Measurements from ENCODE around the gene ZFPM1. TPM values are rescaled to one million over a fixed set of nuclear protein-coding genes. Genes with fewer than 3 reads are reported as not detected.

The ZFPM1 gene
- total RNA-seq, 3 donors from 2014 or later = 0.32 to 2.9 (median 2.3) TPM

DNA sequence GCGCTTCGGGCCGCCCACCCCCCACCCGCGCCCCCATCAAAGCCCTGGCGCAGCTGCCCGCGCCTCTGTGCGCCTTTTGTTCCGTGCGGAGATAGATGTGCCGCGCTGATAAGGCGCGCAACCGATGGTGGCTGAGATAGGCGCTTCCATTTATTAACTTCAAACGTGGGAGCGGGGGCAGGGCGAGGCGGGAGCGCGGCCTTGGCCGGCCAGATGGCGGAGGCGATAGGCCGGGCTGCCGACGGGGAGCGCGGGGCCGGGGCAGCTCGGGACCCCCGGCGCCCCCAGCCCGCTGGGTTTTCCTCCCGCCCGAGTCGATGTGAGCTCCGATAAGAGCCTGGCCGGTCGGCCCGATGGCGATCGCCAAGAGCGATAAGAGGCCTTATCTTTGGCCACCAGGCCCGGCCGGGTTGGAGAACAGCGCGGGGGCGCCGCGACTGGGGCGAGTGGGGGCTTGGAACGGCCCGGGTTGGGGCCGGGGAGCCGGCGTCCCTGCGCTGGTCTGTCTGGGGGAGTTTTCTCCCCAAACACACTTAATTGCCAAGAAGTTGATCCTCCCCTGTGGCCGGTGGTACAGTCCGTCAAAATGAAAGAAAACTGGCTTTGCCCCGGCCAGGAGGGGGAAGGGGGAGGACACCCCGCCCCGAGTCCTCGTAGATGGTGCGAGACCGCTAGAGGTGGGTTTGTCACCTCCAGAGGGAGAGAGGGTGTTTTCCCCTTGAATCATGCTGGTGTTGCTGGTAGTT, 2.7 kb downstream of the ZFPM1 start:
- peak overlapping the region; percentile 68 to 69 for H3K27ac ChIP-seq
- peaks cover 10 to 18% of the 10 kb centered on the region in 2 donors for H3K4me1 ChIP-seq
- TF ChIP-seq, protein P1, sequence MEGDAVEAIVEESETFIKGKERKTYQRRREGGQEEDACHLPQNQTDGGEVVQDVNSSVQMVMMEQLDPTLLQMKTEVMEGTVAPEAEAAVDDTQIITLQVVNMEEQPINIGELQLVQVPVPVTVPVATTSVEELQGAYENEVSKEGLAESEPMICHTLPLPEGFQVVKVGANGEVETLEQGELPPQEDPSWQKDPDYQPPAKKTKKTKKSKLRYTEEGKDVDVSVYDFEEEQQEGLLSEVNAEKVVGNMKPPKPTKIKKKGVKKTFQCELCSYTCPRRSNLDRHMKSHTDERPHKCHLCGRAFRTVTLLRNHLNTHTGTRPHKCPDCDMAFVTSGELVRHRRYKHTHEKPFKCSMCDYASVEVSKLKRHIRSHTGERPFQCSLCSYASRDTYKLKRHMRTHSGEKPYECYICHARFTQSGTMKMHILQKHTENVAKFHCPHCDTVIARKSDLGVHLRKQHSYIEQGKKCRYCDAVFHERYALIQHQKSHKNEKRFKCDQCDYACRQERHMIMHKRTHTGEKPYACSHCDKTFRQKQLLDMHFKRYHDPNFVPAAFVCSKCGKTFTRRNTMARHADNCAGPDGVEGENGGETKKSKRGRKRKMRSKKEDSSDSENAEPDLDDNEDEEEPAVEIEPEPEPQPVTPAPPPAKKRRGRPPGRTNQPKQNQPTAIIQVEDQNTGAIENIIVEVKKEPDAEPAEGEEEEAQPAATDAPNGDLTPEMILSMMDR (IDR thresholded peaks at IDR 0.05) = no peak
- TF ChIP-seq POLR2AphosphoS5 (IDR thresholded peaks at IDR 0.05) = no peak
- peak overlapping the region; percentile 51 to 84 (median 65) for H3K4me3 ChIP-seq
- no peak for DNase-seq (ENCODE audit: low spot score in 2 of 2)
- no peaks in the 10 kb centered on the region for H3K36me3 ChIP-seq
- no peaks in the 10 kb centered on the region for H3K27me3 ChIP-seq
- intact Hi-C loops (cut with DNase I; ENCODE audit: low total_unique reads) = no loop called here
- no peaks in the 10 kb centered on the region for H3K9me3 ChIP-seq

DNA sequence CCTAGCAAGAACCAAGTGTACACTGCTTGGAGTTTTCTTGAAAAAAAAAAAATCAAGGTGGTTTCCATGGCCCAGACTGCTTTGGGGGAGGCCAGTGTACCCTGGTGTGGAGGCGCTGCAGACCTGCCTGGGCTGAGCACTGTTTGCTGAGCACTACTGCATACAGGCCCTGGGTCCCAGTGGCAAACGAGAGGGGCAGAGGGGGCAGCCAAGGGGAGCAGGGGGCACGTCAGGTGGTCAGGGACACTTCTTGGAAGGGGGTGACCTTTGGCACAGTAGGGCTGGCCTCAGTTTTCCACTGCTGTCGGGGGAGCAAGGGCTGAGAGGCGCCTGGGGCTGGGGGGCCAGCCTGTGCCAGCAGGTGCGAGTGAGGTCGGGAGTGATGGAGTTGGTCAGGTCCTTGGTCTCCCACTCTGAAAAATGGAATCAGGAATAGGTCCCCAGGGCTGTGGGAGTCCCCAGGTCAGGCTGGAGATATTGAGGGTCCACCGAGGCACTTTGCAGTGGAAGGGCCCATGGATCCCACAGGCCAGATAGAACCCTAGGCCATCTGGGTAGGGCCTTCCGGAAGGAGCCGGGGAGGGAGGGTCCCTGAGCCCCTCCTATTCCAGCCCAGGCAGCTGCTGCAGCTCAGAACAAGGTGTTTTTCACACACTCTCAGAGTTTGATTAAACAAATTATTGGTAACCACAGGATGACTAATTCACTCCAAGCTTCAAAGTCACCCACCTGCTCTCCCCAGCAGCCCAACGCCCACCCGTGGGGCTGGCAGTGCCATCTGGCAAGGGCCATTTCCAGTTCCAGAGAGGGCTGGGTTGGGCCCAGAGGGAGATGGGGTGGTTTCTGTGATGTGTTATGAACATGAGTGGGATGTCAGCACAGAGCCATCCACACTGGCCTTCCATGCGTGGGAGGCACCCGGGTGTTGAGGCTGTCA, 3.5 kb downstream of the ZFPM1 start:
- no peaks in the 10 kb centered on the region for H3K9me3 ChIP-seq
- peak overlapping the region; percentile 51 to 84 (median 65) for H3K4me3 ChIP-seq
- H3K36me3 ChIP-seq = no peaks in the 10 kb centered on the region
- H3K4me1 ChIP-seq = peaks cover 10 to 18% of the 10 kb centered on the region in 2 donors
- no peaks in the 10 kb centered on the region for H3K27me3 ChIP-seq
- TF ChIP-seq POLR2A (IDR thresholded peaks at IDR 0.05) (no peak), POLR2AphosphoS5 (IDR thresholded peaks at IDR 0.05) (no peak)
- TF ChIP-seq, protein P1 (IDR thresholded peaks at IDR 0.05) = no peak
- DNase-seq (ENCODE audit: low spot score in 2 of 2) = no peak
- no peak overlapping the region for H3K27ac ChIP-seq
- intact Hi-C loops (cut with DNase I; ENCODE audit: low total_unique reads) = no loop called here

DNA sequence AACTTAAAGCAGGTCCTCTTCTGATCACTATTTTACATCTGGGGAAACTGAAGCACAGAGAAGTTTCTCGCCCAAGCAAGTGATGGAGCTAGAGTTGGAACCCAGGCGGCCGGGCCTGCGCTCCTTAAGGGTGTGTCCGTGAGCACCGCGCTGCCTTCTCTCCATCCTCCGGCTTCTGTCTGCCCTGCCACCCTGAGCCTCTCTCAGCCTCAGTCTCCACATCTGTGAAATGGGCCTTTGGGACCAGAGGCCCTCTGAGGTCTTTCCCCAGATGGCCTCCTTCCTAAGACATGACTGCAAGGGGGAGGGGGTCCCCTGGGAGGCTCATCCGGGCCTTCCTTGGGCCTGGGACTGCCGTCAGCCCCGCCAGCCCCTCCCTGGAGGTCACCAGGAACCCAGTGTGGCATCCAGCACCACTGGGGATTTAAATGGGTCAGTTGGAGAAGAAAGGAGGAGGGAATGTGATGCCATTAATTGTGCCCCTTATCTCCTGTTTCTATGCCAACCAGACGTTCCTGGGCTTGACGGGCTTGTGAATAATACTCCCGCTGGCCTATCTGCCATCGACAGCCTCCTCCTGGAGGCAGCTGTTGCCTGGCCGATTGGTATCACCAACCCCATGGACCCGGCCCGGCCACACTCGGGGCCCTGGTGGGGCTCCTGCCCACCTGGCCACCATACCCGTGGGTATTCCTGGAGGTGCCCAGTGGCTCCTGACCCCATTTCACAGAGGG, 5.1 kb downstream of the ZFPM1 start:
- H3K36me3 ChIP-seq = no peaks in the 10 kb centered on the region
- H3K27ac ChIP-seq = no peak overlapping the region
- TF ChIP-seq, protein P1 (IDR thresholded peaks at IDR 0.05) = no peak
- TF ChIP-seq POLR2A (IDR thresholded peaks at IDR 0.05) (no peak), POLR2AphosphoS5 (IDR thresholded peaks at IDR 0.05) (no peak)
- peaks cover 10 to 18% of the 10 kb centered on the region in 2 donors for H3K4me1 ChIP-seq
- H3K9me3 ChIP-seq = no peaks in the 10 kb centered on the region
- no peak overlapping the region for H3K4me3 ChIP-seq
- intact Hi-C loops (cut with DNase I; ENCODE audit: low total_unique reads) = no loop called here
- DNase-seq (ENCODE audit: low spot score in 2 of 2) = no peak
- H3K27me3 ChIP-seq = no peaks in the 10 kb centered on the region

DNA sequence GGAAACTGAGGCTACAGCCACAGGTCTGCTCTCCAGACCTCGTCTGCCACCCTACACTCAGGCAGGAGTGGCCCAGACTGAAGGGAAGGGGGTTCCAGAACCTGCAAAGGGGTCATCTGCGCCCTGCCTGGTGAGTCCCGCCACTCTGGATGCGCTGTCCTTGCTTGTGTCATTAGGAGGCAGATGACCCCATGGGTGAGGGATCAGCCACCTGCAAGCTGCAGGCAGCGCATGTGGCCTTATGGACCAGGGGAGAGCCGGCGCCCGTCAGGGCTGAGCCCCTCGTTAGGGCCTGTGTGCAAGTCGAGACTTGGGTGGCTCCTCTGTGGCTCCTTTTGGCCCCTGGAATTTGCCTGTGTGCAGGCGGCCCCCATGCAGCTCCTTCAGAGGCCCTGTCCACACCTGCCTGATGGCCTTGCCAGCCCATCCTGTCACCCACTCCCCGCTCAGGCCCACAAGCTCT, 5.7 kb downstream of the ZFPM1 start:
- Histone ChIP-seq H3K27ac (no peak overlapping the region), H3K4me1 (peaks cover 10 to 18% of the 10 kb centered on the region in 2 donors), H3K36me3 (no peaks in the 10 kb centered on the region), H3K4me3 (no peak overlapping the region), H3K9me3 (no peaks in the 10 kb centered on the region), H3K27me3 (no peaks in the 10 kb centered on the region)
- intact Hi-C loops (cut with DNase I; ENCODE audit: low total_unique reads) = no loop called here
- no peak for DNase-seq (ENCODE audit: low spot score in 2 of 2)
- TF ChIP-seq POLR2AphosphoS5 (IDR thresholded peaks at IDR 0.05) (no peak), POLR2A (IDR thresholded peaks at IDR 0.05) (no peak)
- TF ChIP-seq, protein P1 (IDR thresholded peaks at IDR 0.05) = no peak
